Neural cell (in vitro differentiated cells): ENCODE measurements around the gene BCAP31.

Experiments
- CTCF ChIP-seq: fragments of 450-650 bp; IDR thresholded peaks from 2 replicates; pipeline ENCODE4 v1.5.1; 2014; ENCODE audit warnings: antibody characterized with exemption, mild to moderate bottlenecking, moderate library complexity; ENCODE audit not compliant: poor library complexity, severe bottlenecking
- EP300 ChIP-seq: fragments of 450-650 bp; conservative IDR thresholded peaks from 2 replicates; pipeline ENCODE4 v1.6.1; 2014; ENCODE audit warnings: antibody characterized with exemption, mild to moderate bottlenecking, moderate library complexity; ENCODE audit not compliant: poor library complexity, severe bottlenecking
- EZH2 ChIP-seq: fragments of 200-600, 300-800 bp; shearing (Covaris generic), sonication (generic); IDR thresholded peaks from 2 replicates; pipeline ENCODE4 v1.6.1; 2014; ENCODE audit warnings: antibody characterized with exemption, low read length, borderline replicate concordance, mild to moderate bottlenecking; ENCODE audit not compliant: insufficient read depth, poor library complexity, severe bottlenecking
- MXI1 ChIP-seq: fragments of 450-650 bp; conservative IDR thresholded peaks from 2 replicates; pipeline ENCODE4 v1.6.1; 2014; ENCODE audit warnings: antibody characterized with exemption, mild to moderate bottlenecking; ENCODE audit not compliant: poor library complexity, severe bottlenecking
- POLR2AphosphoS5 ChIP-seq: IDR thresholded peaks from 2 replicates; pipeline ENCODE4 v1.6.1; 2012
- RAD21 ChIP-seq: fragments of 450-650 bp; conservative IDR thresholded peaks from 2 replicates; pipeline ENCODE4 v1.6.1; 2014; ENCODE audit warnings: antibody characterized with exemption, mild to moderate bottlenecking, moderate library complexity
- REST ChIP-seq: IDR thresholded peaks from 2 replicates; pipeline ENCODE4 v1.6.1; 2012; ENCODE audit warnings: borderline replicate concordance
- SMC3 ChIP-seq: fragments of 450-650 bp; conservative IDR thresholded peaks from 2 replicates; pipeline ENCODE4 v1.6.1; 2014; ENCODE audit warnings: antibody characterized with exemption, mild to moderate bottlenecking, moderate library complexity; ENCODE audit not compliant: poor library complexity
- TAF1 ChIP-seq: IDR thresholded peaks from 2 replicates; pipeline ENCODE4 v1.6.1; 2012; ENCODE audit warnings: low read depth

- TF ChIP-seq REST = no peak
- no peak for TF ChIP-seq RAD21
- TF ChIP-seq CTCF = no peak
- TF ChIP-seq TAF1 = no peak
- no peak for TF ChIP-seq EZH2
- TF ChIP-seq POLR2AphosphoS5 = no peak
- no peak for TF ChIP-seq SMC3
- TF ChIP-seq EP300 = no peak
- no peak for TF ChIP-seq MXI1
Observed at GRCh38 chrX:153740631-153741222, 16.5 kb upstream of the BCAP31 start.
